PC-3 (cell line): Measurements from ENCODE around the gene CYP2F1. TPM values are rescaled to one million over a fixed set of nuclear protein-coding genes. Genes with fewer than 3 reads are reported as not detected.
A peak's percentile ranks its signal among the peaks of the same experiment; 100 is the strongest.

Experiments used
- ATAC-seq: fragments of 200-7000 bp; cut with Tn5 transposase; 2 replicates; pipeline ENCODE4 v1.9.1; 2020; ENCODE audit warnings: mild to moderate bottlenecking, moderate library complexity
- BruUV-seq: library from RNA; stranded (reverse); fragments of 400-500 nt; replicated peaks from 2 replicates; lab custom pipeline; 2021; lab: Mats Ljungman, UMichigan
- CTCF ChIA-PET: fragments of 300-600 bp; sonication (Branson Sonifier 250); formaldehyde crosslinking; loops from one replicate; lab custom pipeline; 2022; ENCODE audit warnings: antibody characterized with exemption; lab: Charles Lee
- POLR2A ChIA-PET: fragments of 300-600 bp; sonication (Branson Sonifier 250); formaldehyde crosslinking; loops from one replicate; lab custom pipeline; 2022; ENCODE audit warnings: antibody characterized with exemption; ENCODE audit not compliant: unreplicated experiment; lab: Charles Lee
- DNase-seq: peaks from one replicate; pipeline ENCODE4 v3.0.0-alpha.2; 2015
- H2AFZ ChIP-seq: fragments of 300-600 bp; sonication (generic); 2 replicates; pipeline ENCODE4 v1.6.0; 2016; ENCODE audit warnings: antibody characterized with exemption, low read length
- H3F3A ChIP-seq: fragments of 300-600 bp; sonication (generic); one replicate; pipeline ENCODE4 v1.6.0; 2017; ENCODE audit warnings: antibody characterized with exemption, low read length, control low read depth, mild to moderate bottlenecking; ENCODE audit not compliant: unreplicated experiment
- H3K27ac ChIP-seq: fragments of 300-600 bp; sonication (generic); 2 replicates; pipeline ENCODE4 v1.5.1; 2016; ENCODE audit warnings: mild to moderate bottlenecking, low read length
- H3K27me3 ChIP-seq: fragments of 300-600 bp; sonication (generic); 2 replicates; pipeline ENCODE4 v1.6.1; 2016; ENCODE audit warnings: low read length, mixed read lengths
- H3K36me3 ChIP-seq: fragments of 300-600 bp; sonication (generic); 2 replicates; pipeline ENCODE4 v1.6.1; 2016; ENCODE audit warnings: low read depth, mixed run types, low read length, mixed read lengths
- H3K4me1 ChIP-seq: fragments of 300-600 bp; sonication (generic); 2 replicates; pipeline ENCODE4 v1.5.1; 2016; ENCODE audit warnings: low read length; ENCODE audit not compliant: insufficient read depth
- H3K4me2 ChIP-seq: fragments of 300-600 bp; sonication (generic); 2 replicates; pipeline ENCODE4 v1.6.0; 2016; ENCODE audit warnings: low read length
- H3K4me3 ChIP-seq: fragments of 300-600 bp; sonication (generic); 2 replicates; pipeline ENCODE4 v1.5.1; 2016; ENCODE audit warnings: mild to moderate bottlenecking, low read length, mixed read lengths
- H3K79me2 ChIP-seq: fragments of 300-600 bp; sonication (generic); 2 replicates; pipeline ENCODE4 v1.6.1; 2017; ENCODE audit warnings: low read length, mixed read lengths
- H3K9ac ChIP-seq: fragments of 300-600 bp; sonication (generic); 2 replicates; pipeline ENCODE4 v1.6.0; 2016; ENCODE audit warnings: mild to moderate bottlenecking, low read length
- H3K9me2 ChIP-seq: fragments of 300-600 bp; sonication (generic); replicated peaks from 2 replicates; pipeline ENCODE4 v1.6.1; 2016; ENCODE audit warnings: mixed run types, low read length, mixed read lengths
- H3K9me3 ChIP-seq: fragments of 300-600 bp; sonication (generic); 2 replicates; pipeline ENCODE4 v1.6.1; 2016; ENCODE audit warnings: low read length, mixed read lengths
- H4K20me1 ChIP-seq: fragments of 300-600 bp; sonication (generic); 2 replicates; pipeline ENCODE4 v1.6.1; 2016; ENCODE audit warnings: low read length, mixed read lengths
- CTCF ChIP-seq: fragments of 300-600 bp; sonication (generic); conservative IDR thresholded peaks from 2 replicates; pipeline ENCODE4 v1.5.1; 2017; ENCODE audit warnings: antibody characterized with exemption, low read depth, mild to moderate bottlenecking, low read length
- EZH2 ChIP-seq: fragments of 300-600 bp; sonication (generic); IDR thresholded peaks from one replicate; pipeline ENCODE4 v1.6.1; 2017; ENCODE audit warnings: antibody characterized with exemption, mild to moderate bottlenecking, low read length; ENCODE audit not compliant: unreplicated experiment
- EZH2phosphoT487 ChIP-seq: fragments of 300-600 bp; sonication (generic); IDR thresholded peaks from 2 replicates; pipeline ENCODE4 v1.6.1; 2018; ENCODE audit warnings: mild to moderate bottlenecking, antibody characterized with exemption, low read length, borderline replicate concordance
- intact Hi-C: fragments of 100-400 bp; cut with micrococcal nuclease; formaldehyde crosslinking; loops from 2 replicates; pipeline ENCODE4 v1.9.0; 2023
- total RNA-seq: library from RNA; depleted of rRNA; stranded (reverse); fragments of >200 nt; gene quantifications from 2 replicates; pipeline ENCODE4 v1.2.3, GENCODE V29; 2014

CYP2F1 gene
- total RNA-seq, 1 experiment from 2014 or later = not detected

GRCh38 chr19:41156207-41156606 is 42.0 kb downstream of the CYP2F1 start:
- Histone ChIP-seq H3K4me3 (no peak overlapping the region), H3K79me2 (no peaks in the 10 kb centered on the region), H3K9me2 (no peaks in the 10 kb centered on the region), H3K27ac (no peak overlapping the region), H3F3A (no peaks in the 10 kb centered on the region), H3K4me2 (no peak overlapping the region), H4K20me1 (no peaks in the 10 kb centered on the region), H2AFZ (no peak overlapping the region), H3K36me3 (no peaks in the 10 kb centered on the region), H3K4me1 (no peaks in the 10 kb centered on the region), H3K9ac (no peak overlapping the region), H3K9me3 (no peaks in the 10 kb centered on the region), H3K27me3 (no peaks in the 10 kb centered on the region)
- no TSS peak for BruUV-seq
- CTCF ChIA-PET = no interaction called here
- no peak for TF ChIP-seq EZH2phosphoT487
- peak; percentile 37; the same call in 1 of the 2 replicates for TF ChIP-seq CTCF
- TF ChIP-seq EZH2 = no peak
- peak; percentile 11 for DNase-seq
- intact Hi-C loops = no loop called here
- POLR2A ChIA-PET = no interaction called here
- no peak for ATAC-seq

GRCh38 chr19:41159881-41160280 is 45.6 kb downstream of the CYP2F1 start:
- Histone ChIP-seq H3F3A (no peaks in the 10 kb centered on the region), H3K9ac (no peak overlapping the region), H3K36me3 (no peaks in the 10 kb centered on the region), H3K4me2 (no peak overlapping the region), H3K27me3 (no peaks in the 10 kb centered on the region), H3K79me2 (no peaks in the 10 kb centered on the region), H4K20me1 (no peaks in the 10 kb centered on the region), H3K9me2 (no peaks in the 10 kb centered on the region), H3K27ac (no peak overlapping the region), H3K4me1 (no peaks in the 10 kb centered on the region), H2AFZ (no peak overlapping the region), H3K4me3 (no peak overlapping the region), H3K9me3 (no peaks in the 10 kb centered on the region)
- BruUV-seq = no TSS peak
- DNase-seq (no peak), ATAC-seq (no peak)
- POLR2A ChIA-PET = no interaction called here
- intact Hi-C loops = no loop called here
- CTCF ChIA-PET = interaction anchor here (0.6 kb wide), 1 partner anchor 100 kb away, joined by 9 read pairs; no protein-coding TSS in a partner anchor
- TF ChIP-seq EZH2 (no peak), EZH2phosphoT487 (no peak), CTCF (no peak)

GRCh38 chr19:41161903-41162302 is 47.7 kb downstream of the CYP2F1 start:
- ATAC-seq (no peak), DNase-seq (peak; percentile 21)
- ChIA-PET POLR2A (interaction anchor here (0.6 kb wide), 1 partner anchor 407 kb away, joined by 6 read pairs; no protein-coding TSS in a partner anchor), CTCF (interaction anchor here (0.6 kb wide), 1 partner anchor 19 kb away, joined by 6 read pairs; no protein-coding TSS in a partner anchor)
- Histone ChIP-seq H3K9me2 (no peaks in the 10 kb centered on the region), H3K9me3 (no peaks in the 10 kb centered on the region), H3K27ac (no peak overlapping the region), H3K27me3 (no peaks in the 10 kb centered on the region), H2AFZ (no peak overlapping the region), H3K79me2 (no peaks in the 10 kb centered on the region), H3K4me2 (no peak overlapping the region), H3K36me3 (no peaks in the 10 kb centered on the region), H3F3A (no peaks in the 10 kb centered on the region), H3K4me1 (no peaks in the 10 kb centered on the region), H4K20me1 (no peaks in the 10 kb centered on the region), H3K9ac (no peak overlapping the region), H3K4me3 (no peak overlapping the region)
- TF ChIP-seq EZH2phosphoT487 (no peak), CTCF (peak; percentile 54), EZH2 (no peak)
- no TSS peak for BruUV-seq
- intact Hi-C loops = no loop called here
